ENCODE results near the gene CDKN2B-AS1. TPM values are rescaled to one million over a fixed set of nuclear protein-coding genes. Genes with fewer than 3 reads are reported as not detected.

CDKN2B-AS1 gene
- total RNA-seq, 1 experiment from 2014 or later, result 0.24 TPM

GRCh38 chr9:22147813-22148527 is 153.4 kb downstream of the CDKN2B-AS1 start:
- ChIA-PET CTCF (interaction anchor here (1.2 kb wide), 1 partner anchor 29 kb away, joined by 3 read pairs; no protein-coding TSS in a partner anchor), POLR2A (no interaction called here)
- Mint-ChIP-seq H3K9me3 (no peaks in the 10 kb centered on the region), H3K36me3 (no peaks in the 10 kb centered on the region), H3K4me1 (no peaks in the 10 kb centered on the region), H3K27me3 (ENCODE audit: low read depth) (no peaks in the 10 kb centered on the region), H3K4me3 (no peak overlapping the region), H3K27ac (no peak overlapping the region)
- no peak for DNase-seq (ENCODE audit: low spot score)
- TF ChIP-seq, protein P1, sequence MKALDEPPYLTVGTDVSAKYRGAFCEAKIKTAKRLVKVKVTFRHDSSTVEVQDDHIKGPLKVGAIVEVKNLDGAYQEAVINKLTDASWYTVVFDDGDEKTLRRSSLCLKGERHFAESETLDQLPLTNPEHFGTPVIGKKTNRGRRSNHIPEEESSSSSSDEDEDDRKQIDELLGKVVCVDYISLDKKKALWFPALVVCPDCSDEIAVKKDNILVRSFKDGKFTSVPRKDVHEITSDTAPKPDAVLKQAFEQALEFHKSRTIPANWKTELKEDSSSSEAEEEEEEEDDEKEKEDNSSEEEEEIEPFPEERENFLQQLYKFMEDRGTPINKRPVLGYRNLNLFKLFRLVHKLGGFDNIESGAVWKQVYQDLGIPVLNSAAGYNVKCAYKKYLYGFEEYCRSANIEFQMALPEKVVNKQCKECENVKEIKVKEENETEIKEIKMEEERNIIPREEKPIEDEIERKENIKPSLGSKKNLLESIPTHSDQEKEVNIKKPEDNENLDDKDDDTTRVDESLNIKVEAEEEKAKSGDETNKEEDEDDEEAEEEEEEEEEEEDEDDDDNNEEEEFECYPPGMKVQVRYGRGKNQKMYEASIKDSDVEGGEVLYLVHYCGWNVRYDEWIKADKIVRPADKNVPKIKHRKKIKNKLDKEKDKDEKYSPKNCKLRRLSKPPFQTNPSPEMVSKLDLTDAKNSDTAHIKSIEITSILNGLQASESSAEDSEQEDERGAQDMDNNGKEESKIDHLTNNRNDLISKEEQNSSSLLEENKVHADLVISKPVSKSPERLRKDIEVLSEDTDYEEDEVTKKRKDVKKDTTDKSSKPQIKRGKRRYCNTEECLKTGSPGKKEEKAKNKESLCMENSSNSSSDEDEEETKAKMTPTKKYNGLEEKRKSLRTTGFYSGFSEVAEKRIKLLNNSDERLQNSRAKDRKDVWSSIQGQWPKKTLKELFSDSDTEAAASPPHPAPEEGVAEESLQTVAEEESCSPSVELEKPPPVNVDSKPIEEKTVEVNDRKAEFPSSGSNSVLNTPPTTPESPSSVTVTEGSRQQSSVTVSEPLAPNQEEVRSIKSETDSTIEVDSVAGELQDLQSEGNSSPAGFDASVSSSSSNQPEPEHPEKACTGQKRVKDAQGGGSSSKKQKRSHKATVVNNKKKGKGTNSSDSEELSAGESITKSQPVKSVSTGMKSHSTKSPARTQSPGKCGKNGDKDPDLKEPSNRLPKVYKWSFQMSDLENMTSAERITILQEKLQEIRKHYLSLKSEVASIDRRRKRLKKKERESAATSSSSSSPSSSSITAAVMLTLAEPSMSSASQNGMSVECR (CRISPR knock-in tag; IDR thresholded peaks at IDR 0.05; ENCODE audit: borderline replicate concordance), result no peak
- no peak for TF ChIP-seq TP53 (CRISPR knock-in tag; IDR thresholded peaks at IDR 0.05)
- TF ChIP-seq SMAD4 (CRISPR knock-in tag; IDR thresholded peaks at IDR 0.05), result no peak
- no peak for TF ChIP-seq ZNF138 (CRISPR knock-in tag; conservative IDR thresholded peaks at IDR 0.05)
- TF ChIP-seq RORB (CRISPR knock-in tag; IDR thresholded peaks at IDR 0.05), result no peak
- no peak for TF ChIP-seq ATF2 (CRISPR knock-in tag; IDR thresholded peaks at IDR 0.05; ENCODE audit: borderline replicate concordance, low read depth)
- no peak for TF ChIP-seq USF1 (CRISPR knock-in tag; IDR thresholded peaks at IDR 0.05)
- ATAC-seq, result no peak

DNA sequence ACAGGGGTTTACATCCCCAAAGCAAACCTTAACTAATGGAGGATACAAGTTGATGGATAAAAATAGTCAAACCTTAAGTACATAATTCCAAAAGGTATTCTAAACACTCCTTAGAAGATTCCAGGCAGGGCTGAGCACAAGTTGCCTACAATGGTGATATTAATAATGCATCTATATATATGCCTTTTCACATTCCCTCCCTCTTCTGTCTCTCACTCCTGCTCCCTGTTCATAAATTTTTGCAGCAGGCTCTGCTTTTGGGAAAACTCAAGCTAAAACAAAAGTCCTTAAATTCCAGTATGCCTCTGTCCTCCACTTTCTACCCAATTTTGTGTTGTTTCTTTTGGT is 153.9 kb downstream of the CDKN2B-AS1 start:
- CTCF ChIA-PET, result no interaction called here
- DNase-seq (ENCODE audit: low spot score) (no peak), ATAC-seq (no peak)
- POLR2A ChIA-PET, result no interaction called here
- H3K4me1 Mint-ChIP-seq, result no peaks in the 10 kb centered on the region
- no peaks in the 10 kb centered on the region for H3K27me3 Mint-ChIP-seq (ENCODE audit: low read depth)
- H3K36me3 Mint-ChIP-seq, result no peaks in the 10 kb centered on the region
- H3K9me3 Mint-ChIP-seq, result no peaks in the 10 kb centered on the region
- no peak overlapping the region for H3K4me3 Mint-ChIP-seq
- no peak overlapping the region for H3K27ac Mint-ChIP-seq
- TF ChIP-seq CTCF (IDR thresholded peaks at IDR 0.05) (no peak), ETV6 (CRISPR knock-in tag; IDR thresholded peaks at IDR 0.05) (no peak), SMAD3 (CRISPR knock-in tag; IDR thresholded peaks at IDR 0.05; ENCODE audit: borderline replicate concordance) (no peak), GRHL2 (CRISPR knock-in tag; IDR thresholded peaks at IDR 0.05; ENCODE audit: insufficient replicate concordance, severe bottlenecking) (no peak), JUN (CRISPR knock-in tag; IDR thresholded peaks at IDR 0.05) (no peak), ERG (CRISPR knock-in tag; IDR thresholded peaks at IDR 0.05) (no peak), ESRRA (CRISPR knock-in tag; IDR thresholded peaks at IDR 0.05; ENCODE audit: borderline replicate concordance) (no peak), CREM (CRISPR knock-in tag; IDR thresholded peaks at IDR 0.05) (no peak), RORB (CRISPR knock-in tag; IDR thresholded peaks at IDR 0.05) (no peak), CDX4 (CRISPR knock-in tag; IDR thresholded peaks at IDR 0.05; ENCODE audit: borderline replicate concordance) (no peak)
- TF ChIP-seq, protein P2, sequence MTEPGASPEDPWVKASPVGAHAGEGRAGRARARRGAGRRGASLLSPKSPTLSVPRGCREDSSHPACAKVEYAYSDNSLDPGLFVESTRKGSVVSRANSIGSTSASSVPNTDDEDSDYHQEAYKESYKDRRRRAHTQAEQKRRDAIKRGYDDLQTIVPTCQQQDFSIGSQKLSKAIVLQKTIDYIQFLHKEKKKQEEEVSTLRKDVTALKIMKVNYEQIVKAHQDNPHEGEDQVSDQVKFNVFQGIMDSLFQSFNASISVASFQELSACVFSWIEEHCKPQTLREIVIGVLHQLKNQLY (CRISPR knock-in tag; IDR thresholded peaks at IDR 0.05), result no peak
- TF ChIP-seq, protein P3, sequence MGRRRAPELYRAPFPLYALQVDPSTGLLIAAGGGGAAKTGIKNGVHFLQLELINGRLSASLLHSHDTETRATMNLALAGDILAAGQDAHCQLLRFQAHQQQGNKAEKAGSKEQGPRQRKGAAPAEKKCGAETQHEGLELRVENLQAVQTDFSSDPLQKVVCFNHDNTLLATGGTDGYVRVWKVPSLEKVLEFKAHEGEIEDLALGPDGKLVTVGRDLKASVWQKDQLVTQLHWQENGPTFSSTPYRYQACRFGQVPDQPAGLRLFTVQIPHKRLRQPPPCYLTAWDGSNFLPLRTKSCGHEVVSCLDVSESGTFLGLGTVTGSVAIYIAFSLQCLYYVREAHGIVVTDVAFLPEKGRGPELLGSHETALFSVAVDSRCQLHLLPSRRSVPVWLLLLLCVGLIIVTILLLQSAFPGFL (CRISPR knock-in tag; IDR thresholded peaks at IDR 0.05; ENCODE audit: borderline replicate concordance), result no peak
- TF ChIP-seq, protein P4, sequence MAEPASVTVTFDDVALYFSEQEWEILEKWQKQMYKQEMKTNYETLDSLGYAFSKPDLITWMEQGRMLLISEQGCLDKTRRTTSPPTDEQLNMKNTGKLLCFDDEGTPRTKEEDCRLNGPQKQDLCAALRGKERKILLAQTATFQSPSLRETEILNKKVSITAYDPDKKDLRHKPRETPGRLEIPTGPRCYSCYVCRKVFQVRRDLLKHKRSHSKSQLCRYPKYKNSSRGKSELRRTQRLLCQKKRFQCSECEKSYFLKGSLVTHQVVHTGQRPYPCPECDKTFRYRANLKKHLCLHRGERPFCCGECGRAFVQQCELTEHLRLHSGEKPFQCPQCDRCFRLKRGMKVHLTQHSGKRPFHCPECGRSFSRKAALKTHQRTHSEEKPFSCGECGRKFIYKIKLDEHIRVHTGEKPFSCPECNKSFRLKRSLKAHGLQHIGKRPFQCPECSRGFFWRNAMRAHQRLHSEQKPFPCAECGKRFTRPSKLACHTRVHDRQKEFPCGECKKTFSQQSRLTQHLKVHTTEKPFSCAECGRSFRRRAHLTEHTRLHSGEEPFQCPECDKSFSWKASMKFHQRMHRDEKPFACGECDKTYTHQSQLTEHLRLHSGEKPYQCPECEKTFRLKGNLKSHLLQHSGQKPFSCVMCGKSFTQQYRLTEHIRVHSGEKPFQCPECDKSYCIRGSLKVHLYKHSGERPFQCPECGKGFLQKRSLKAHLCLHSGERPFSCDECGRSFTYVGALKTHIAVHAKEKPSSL (CRISPR knock-in tag; conservative IDR thresholded peaks at IDR 0.05), result no peak
